IPS DF 6.9 (cell line): ENCODE measurements around the gene HLA-F.
A peak's percentile ranks its signal among the peaks of the same experiment; 100 is the strongest.

Experiments
- DNase-seq: peaks from one replicate; pipeline ENCODE4 v3.0.0-alpha.2; 2013; ENCODE audit warnings: low read depth, low spot score
- H3K27ac ChIP-seq: one replicate; pipeline ENCODE4 v1.5.1; 2013; ENCODE audit warnings: low read length, control low read depth
- H3K27me3 ChIP-seq: 2 replicates; pipeline ENCODE4 v1.6.1; 2013; ENCODE audit warnings: mild to moderate bottlenecking, low read length; ENCODE audit not compliant: control insufficient read depth, insufficient read depth
- H3K36me3 ChIP-seq: 2 replicates; pipeline ENCODE4 v1.6.1; 2013; ENCODE audit warnings: low read length; ENCODE audit not compliant: control insufficient read depth, insufficient read depth
- H3K4me1 ChIP-seq: 2 replicates; pipeline ENCODE4 v1.6.1; 2013; ENCODE audit warnings: low read length; ENCODE audit not compliant: control insufficient read depth, insufficient read depth
- H3K4me3 ChIP-seq: 2 replicates; pipeline ENCODE4 v1.5.1; 2013; ENCODE audit warnings: mild to moderate bottlenecking, low read length
- H3K9me3 ChIP-seq: 2 replicates; pipeline ENCODE4 v1.6.1; 2013; ENCODE audit warnings: low read length, inconsistent platforms; ENCODE audit not compliant: control insufficient read depth, insufficient read depth
- WGBS: extraction: QIAGEN DNeasy Blood & Tissue Kit; methylation state at CpG from one replicate; pipeline ENCODE4 v1.1.7; 2013; ENCODE audit warnings: mixed read lengths, missing lambda C conversion rate; ENCODE audit not compliant: insufficient read length, insufficient coverage; 5-methylcytosine and 5-hydroxymethylcytosine counted together

The HLA-F gene

GRCh38 chr6:29744621-29745020 is 21.4 kb downstream of the HLA-F start:
- WGBS = no CpG with 5 or more reads among the region's 4 CpGs
- Histone ChIP-seq H3K36me3 (no peaks in the 10 kb centered on the region), H3K4me1 (peaks cover 9% of the 10 kb centered on the region), H3K4me3 (no peak overlapping the region), H3K9me3 (no peaks in the 10 kb centered on the region), H3K27me3 (peaks cover 3% of the 10 kb centered on the region; the same call in 1 of the 2 replicates), H3K27ac (no peak overlapping the region)
- DNase-seq = no peak

- Histone ChIP-seq H3K4me3 (no peak overlapping the region), H3K4me1 (peaks cover 9% of the 10 kb centered on the region), H3K9me3 (no peaks in the 10 kb centered on the region), H3K27me3 (peaks cover 8% of the 10 kb centered on the region; the same call in 1 of the 2 replicates), H3K27ac (no peak overlapping the region), H3K36me3 (no peaks in the 10 kb centered on the region)
- DNase-seq = no peak
- WGBS = no CpG with 5 or more reads among the region's 3 CpGs
Observed at GRCh38 chr6:29745386-29745785, 22.2 kb downstream of the HLA-F start.

- no peak overlapping the region for H3K27ac ChIP-seq
- peaks cover 11% of the 10 kb centered on the region; the same call in 1 of the 2 replicates for H3K27me3 ChIP-seq
- H3K4me3 ChIP-seq = no peak overlapping the region
- no peak for DNase-seq
- peaks cover 9% of the 10 kb centered on the region for H3K4me1 ChIP-seq
- H3K36me3 ChIP-seq = no peaks in the 10 kb centered on the region
- WGBS = no CpG with 5 or more reads among the region's 4 CpGs
- H3K9me3 ChIP-seq = no peaks in the 10 kb centered on the region
Observed at GRCh38 chr6:29745855-29746449, 22.7 kb downstream of the HLA-F start.

DNA sequence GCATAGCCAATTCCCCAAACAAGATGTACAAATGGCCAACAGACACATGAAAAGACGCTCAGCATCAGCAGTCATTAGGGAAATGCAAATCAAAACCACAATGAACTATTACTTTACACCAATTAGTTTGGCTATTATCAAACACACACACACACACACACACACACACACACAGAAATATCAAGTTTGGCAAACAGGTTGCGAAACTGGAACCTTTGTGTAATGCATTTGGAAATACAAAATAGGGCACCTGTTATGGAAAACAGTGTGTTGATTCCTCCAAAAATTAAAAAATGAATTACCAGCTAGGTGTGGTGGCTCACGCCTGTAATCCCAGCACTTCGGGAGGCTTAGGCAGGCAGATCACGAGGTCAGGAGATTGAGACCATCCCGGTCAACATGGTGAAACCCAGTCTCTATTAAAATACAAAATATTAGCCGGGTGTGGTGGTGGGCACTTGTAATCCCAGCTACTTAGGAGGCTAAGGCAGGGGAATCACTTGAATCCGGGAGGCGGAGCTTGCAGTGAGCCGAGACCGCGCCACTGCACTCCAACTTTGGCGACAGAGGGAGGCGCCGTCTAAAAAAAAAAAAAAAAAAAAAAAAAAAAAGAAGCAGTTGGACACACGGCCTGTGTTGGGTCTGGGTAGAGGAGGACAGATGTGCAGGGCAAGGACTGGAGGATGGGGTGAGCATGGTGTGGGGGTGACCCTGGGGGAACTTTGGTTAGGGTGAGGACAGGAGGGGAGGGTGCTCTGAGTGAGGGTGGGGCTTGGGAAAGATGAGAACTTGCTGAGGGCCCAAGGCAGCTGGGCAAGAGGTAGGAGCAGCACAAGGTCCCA is 23.8 kb downstream of the HLA-F start:
- WGBS = no CpG with 5 or more reads among the region's 16 CpGs

GRCh38 chr6:29747688-29748250 is 24.5 kb downstream of the HLA-F start:
- no peak for DNase-seq
- H3K27me3 ChIP-seq = peaks cover 13% of the 10 kb centered on the region; the same call in 1 of the 2 replicates

More for the DNA sequence above, 23.8 kb downstream of the HLA-F start:
- Histone ChIP-seq H3K27me3 (peaks cover 13% of the 10 kb centered on the region; the same call in 1 of the 2 replicates), H3K9me3 (no peaks in the 10 kb centered on the region), H3K4me3 (no peak overlapping the region), H3K4me1 (peaks cover 9% of the 10 kb centered on the region), H3K36me3 (no peaks in the 10 kb centered on the region), H3K27ac (no peak overlapping the region)
- DNase-seq = no peak

GRCh38 chr6:29748391-29749307 is 25.4 kb downstream of the HLA-F start:
- no peak for DNase-seq
- H3K9me3 ChIP-seq = no peaks in the 10 kb centered on the region
- WGBS = no CpG with 5 or more reads among the region's 63 CpGs
- H3K4me1 ChIP-seq = peaks cover 8% of the 10 kb centered on the region
- peaks cover 13% of the 10 kb centered on the region; the same call in 1 of the 2 replicates for H3K27me3 ChIP-seq
- H3K36me3 ChIP-seq = no peaks in the 10 kb centered on the region
- H3K4me3 ChIP-seq = peak overlapping the region; percentile 70; the same call in 1 of the 2 replicates
- no peak overlapping the region for H3K27ac ChIP-seq

More at GRCh38 chr6:29747688-29748250, 24.5 kb downstream of the HLA-F start:
- Histone ChIP-seq H3K36me3 (no peaks in the 10 kb centered on the region), H3K4me1 (peaks cover 8% of the 10 kb centered on the region), H3K27ac (no peak overlapping the region), H3K9me3 (no peaks in the 10 kb centered on the region), H3K4me3 (peak overlapping the region; percentile 70; the same call in 1 of the 2 replicates)
- no CpG with 5 or more reads among the region's 8 CpGs for WGBS

DNA sequence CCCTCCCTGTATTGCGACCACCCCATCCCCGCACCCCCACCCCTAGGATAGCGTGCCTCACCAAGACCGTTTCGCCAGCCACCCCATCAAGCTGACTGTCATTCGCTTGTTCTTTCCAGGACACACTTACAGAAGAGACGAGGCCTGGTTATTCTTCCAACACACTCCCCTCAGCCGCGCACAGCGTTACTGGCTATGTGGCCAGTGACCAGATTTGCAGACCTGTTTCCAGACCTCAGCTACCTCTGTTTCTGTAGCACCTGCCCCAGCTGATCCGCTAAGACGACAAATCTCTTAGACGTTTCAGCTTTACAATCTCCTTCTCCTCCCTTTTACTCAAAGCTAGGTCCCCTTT is 26.1 kb downstream of the HLA-F start:
- Histone ChIP-seq H3K36me3 (no peaks in the 10 kb centered on the region), H3K27me3 (peaks cover 13% of the 10 kb centered on the region; the same call in 1 of the 2 replicates), H3K9me3 (no peaks in the 10 kb centered on the region), H3K4me3 (peak overlapping the region; percentile 26; the same call in 1 of the 2 replicates), H3K27ac (no peak overlapping the region), H3K4me1 (peaks cover 8% of the 10 kb centered on the region)
- DNase-seq = no peak
- WGBS = no CpG with 5 or more reads among the region's 13 CpGs

GRCh38 chr6:29749668-29750067 is 26.4 kb downstream of the HLA-F start:
- H3K9me3 ChIP-seq = no peaks in the 10 kb centered on the region
- no peaks in the 10 kb centered on the region for H3K36me3 ChIP-seq
- whole genome bisulfite sequencing = no CpG with 5 or more reads among the region's 5 CpGs
- peaks cover 8% of the 10 kb centered on the region for H3K4me1 ChIP-seq
- DNase-seq = no peak
- H3K27ac ChIP-seq = no peak overlapping the region
- H3K27me3 ChIP-seq = peaks cover 13% of the 10 kb centered on the region; the same call in 1 of the 2 replicates
- H3K4me3 ChIP-seq = no peak overlapping the region

- H3K9me3 ChIP-seq = no peaks in the 10 kb centered on the region
- DNase-seq = no peak
- H3K27ac ChIP-seq = no peak overlapping the region
- H3K4me1 ChIP-seq = peaks cover 11% of the 10 kb centered on the region
- H3K27me3 ChIP-seq = peaks cover 13% of the 10 kb centered on the region; the same call in 1 of the 2 replicates
- no peak overlapping the region for H3K4me3 ChIP-seq
- WGBS = no CpG with 5 or more reads among the region's 6 CpGs
- H3K36me3 ChIP-seq = no peaks in the 10 kb centered on the region
Observed at GRCh38 chr6:29750709-29751108, 27.5 kb downstream of the HLA-F start.
